H1 (cell line): ENCODE data around the gene MMP15. TPM values are rescaled to one million over a fixed set of nuclear protein-coding genes. Genes with fewer than 3 reads are reported as not detected.

Source experiments
- CTCF ChIA-PET: fragments of 300-600 bp; sonication (Branson Sonifier 250); formaldehyde crosslinking; loops from one replicate; lab custom pipeline; 2021; ENCODE audit not compliant: partially characterized antibody; lab: Charles Lee
- POLR2A ChIA-PET: fragments of 300-600 bp; sonication (Branson Sonifier 250); formaldehyde crosslinking; loops from one replicate; lab custom pipeline; 2021; ENCODE audit warnings: inconsistent platforms; ENCODE audit not compliant: partially characterized antibody; lab: Charles Lee
- DNase-seq, 2 experiments: peaks; one replicate each; pipeline versions ENCODE4 v3.0.0 to v3.0.0-alpha.2; 2010 to 2022; ENCODE audit warnings: low spot score in 2 of 2, low read depth in 1 of 2, mixed read lengths in 1 of 2
- FAIRE-seq: peaks from 2 replicates; lab custom pipeline; 2011; peaks lifted over from hg19 to GRCh38; lab: Jason Lieb, UNC
- H2AFZ ChIP-seq: 2 replicates; pipeline ENCODE4 v1.8.1; 2012; ENCODE audit warnings: low read length, inconsistent platforms
- H2AK5ac ChIP-seq: 2 replicates; pipeline ENCODE4 v1.6.1; 2013; ENCODE audit warnings: low read depth, low read length
- H2BK120ac ChIP-seq: replicated peaks from 2 replicates; pipeline ENCODE3; 2013; ENCODE audit warnings: low read depth, low read length, inconsistent platforms
- H2BK12ac ChIP-seq: 2 replicates; pipeline ENCODE4 v1.6.1; 2013; ENCODE audit warnings: low read depth, low read length
- H2BK15ac ChIP-seq: 2 replicates; pipeline ENCODE4 v1.6.1; 2013; ENCODE audit warnings: low read length
- H2BK20ac ChIP-seq: 2 replicates; pipeline ENCODE4 v1.6.1; 2013; ENCODE audit warnings: low read length
- H2BK5ac ChIP-seq: 2 replicates; pipeline ENCODE4 v1.6.1; 2013; ENCODE audit warnings: low read depth, low read length
- H3K14ac ChIP-seq: 2 replicates; pipeline ENCODE4 v1.6.1; 2013; ENCODE audit warnings: inconsistent platforms; ENCODE audit not compliant: insufficient read length
- H3K18ac ChIP-seq: 2 replicates; pipeline ENCODE4 v1.6.1; 2013; ENCODE audit warnings: low read length; ENCODE audit errors: extremely low read depth
- H3K23ac ChIP-seq: 2 replicates; pipeline ENCODE4 v1.6.1; 2013; ENCODE audit warnings: inconsistent platforms; ENCODE audit not compliant: insufficient read length
- H3K23me2 ChIP-seq: 2 replicates; pipeline ENCODE4 v1.6.1; 2013; ENCODE audit warnings: low read depth, low read length
- H3K27ac ChIP-seq: 2 replicates; pipeline ENCODE4 v1.6.1; 2011; ENCODE audit warnings: low read depth, low read length, inconsistent platforms
- H3K27me3 ChIP-seq, 4 experiments: replicated peaks in 1 of 4; 1 replicate in 1 of 4; 2 replicates in 3 of 4; pipeline versions ENCODE4 v1.6.1 to v1.8.1; 2011 to 2013; ENCODE audit warnings: low read length in 3 of 4, mild to moderate bottlenecking in 3 of 4, inconsistent platforms in 2 of 4, mixed read lengths in 2 of 4, moderate library complexity in 1 of 4; ENCODE audit not compliant: control insufficient read depth in 3 of 4, insufficient read depth in 3 of 4; ENCODE audit errors: extremely low read depth in 1 of 4
- H3K36me3 ChIP-seq, 4 experiments: 2 replicates each; pipeline versions ENCODE4 v1.6.1 to v1.8.1; 2011 to 2013; ENCODE audit warnings: mild to moderate bottlenecking in 4 of 4, low read length in 3 of 4, moderate library complexity in 2 of 4, control low read depth in 1 of 4, inconsistent platforms in 1 of 4; ENCODE audit not compliant: insufficient read depth in 4 of 4, control insufficient read depth in 2 of 4
- H3K4ac ChIP-seq: replicated peaks from 2 replicates; pipeline ENCODE3; 2013; ENCODE audit warnings: low read length, low read depth, mixed read lengths, inconsistent platforms; ENCODE audit not compliant: insufficient read length
- H3K4me1 ChIP-seq, 4 experiments: replicated peaks in 1 of 4; 1 replicate in 1 of 4; 2 replicates in 3 of 4; pipeline versions ENCODE4 v1.6.1 to v1.8.1; 2011 to 2013; ENCODE audit warnings: low read length in 3 of 4, inconsistent platforms in 2 of 4, mixed read lengths in 1 of 4; ENCODE audit not compliant: insufficient read depth in 4 of 4, control insufficient read depth in 3 of 4
- H3K4me2 ChIP-seq, 2 experiments: 2 replicates each; pipeline versions ENCODE4 v1.6.1 to v1.8.1; 2011 to 2013; ENCODE audit warnings: low read depth in 2 of 2, low read length in 2 of 2, control low read depth in 1 of 2, inconsistent platforms in 1 of 2, mild to moderate bottlenecking in 1 of 2; ENCODE audit not compliant: insufficient read depth in 1 of 2
- H3K4me3 ChIP-seq, 4 experiments: fragments of 200-600, 300-600 bp in 1 of 4; sonication (generic), shearing (Covaris generic), sonication (Bioruptor Twin) in 1 of 4; 2 replicates each; pipeline versions ENCODE4 v1.5.1 to v1.8.1; 2011 to 2016; ENCODE audit warnings: low read length in 4 of 4, low read depth in 3 of 4, control low read depth in 2 of 4, inconsistent platforms in 2 of 4, mild to moderate bottlenecking in 2 of 4, mixed read lengths in 1 of 4, moderate library complexity in 1 of 4; ENCODE audit not compliant: insufficient read depth in 2 of 4; ENCODE audit errors: extremely low read depth in 1 of 4
- H3K56ac ChIP-seq: replicated peaks from 2 replicates; pipeline ENCODE3; 2013; ENCODE audit warnings: low read depth, mild to moderate bottlenecking, mixed read lengths, low read length, inconsistent platforms; ENCODE audit not compliant: insufficient read length
- H3K79me1 ChIP-seq: 2 replicates; pipeline ENCODE4 v1.6.1; 2013; ENCODE audit warnings: low read depth, low read length, control low read depth
- H3K79me2 ChIP-seq, 2 experiments: 2 replicates each; pipeline versions ENCODE4 v1.6.1 to v1.8.1; 2012 to 2013; ENCODE audit warnings: low read length in 2 of 2, mild to moderate bottlenecking in 2 of 2, inconsistent platforms in 1 of 2; ENCODE audit not compliant: insufficient read depth in 2 of 2, control insufficient read depth in 1 of 2
- H3K9ac ChIP-seq, 4 experiments: replicated peaks in 1 of 4; 1 replicate in 1 of 4; 2 replicates in 3 of 4; pipeline versions ENCODE4 v1.6.1 to v1.8.1; 2011 to 2013; ENCODE audit warnings: low read depth in 3 of 4, low read length in 3 of 4, control low read depth in 2 of 4, mild to moderate bottlenecking in 2 of 4, moderate library complexity in 2 of 4, inconsistent platforms in 1 of 4; ENCODE audit errors: extremely low read depth in 1 of 4
- H3K9me3 ChIP-seq, 2 experiments: 2 replicates each; pipeline versions ENCODE4 v1.6.1 to v1.8.1; 2012 to 2013; ENCODE audit warnings: mild to moderate bottlenecking in 2 of 2, moderate library complexity in 2 of 2, control low read depth in 1 of 2, inconsistent platforms in 1 of 2, low read depth in 1 of 2, low read length in 1 of 2, mixed read lengths in 1 of 2; ENCODE audit not compliant: insufficient read depth in 2 of 2
- H4K20me1 ChIP-seq, 2 experiments: replicated peaks in 1 of 2; 2 replicates each; pipeline versions ENCODE3 to v1.8.1; 2011 to 2013; ENCODE audit warnings: inconsistent platforms in 2 of 2, low read length in 2 of 2, mild to moderate bottlenecking in 1 of 2; ENCODE audit not compliant: insufficient read depth in 2 of 2, control insufficient read depth in 1 of 2
- H4K5ac ChIP-seq: 2 replicates; pipeline ENCODE4 v1.6.1; 2013; ENCODE audit warnings: low read length, low read depth, mixed read lengths, inconsistent platforms; ENCODE audit not compliant: insufficient read length
- H4K8ac ChIP-seq: 2 replicates; pipeline ENCODE4 v1.8.0; 2013; ENCODE audit warnings: mild to moderate bottlenecking, moderate library complexity, low read length, inconsistent platforms; ENCODE audit not compliant: insufficient read depth; ENCODE audit errors: extremely low read depth
- H4K91ac ChIP-seq: replicated peaks from 2 replicates; pipeline ENCODE3; 2013; ENCODE audit warnings: low read length, mixed read lengths, inconsistent platforms; ENCODE audit not compliant: insufficient read length
- BRCA1 ChIP-seq: IDR thresholded peaks from 2 replicates; pipeline ENCODE4 v1.6.1; 2012; ENCODE audit warnings: low read depth, low read length, improper control_type of control experiment
- CREB1 ChIP-seq: IDR thresholded peaks from 2 replicates; pipeline ENCODE4 v1.6.1; 2012; ENCODE audit warnings: inconsistent platforms
- CTBP2 ChIP-seq: IDR thresholded peaks from 2 replicates; pipeline ENCODE4 v1.7.0; 2011; ENCODE audit warnings: borderline replicate concordance, mild to moderate bottlenecking, moderate library complexity, mixed read lengths, low read length; ENCODE audit not compliant: insufficient read depth, insufficient read length
- EP300 ChIP-seq, 2 experiments: IDR thresholded peaks; 1 replicate in 1 of 2; 2 replicates in 1 of 2; pipeline ENCODE4 v1.6.1; 2011 to 2012; ENCODE audit warnings: low read depth in 2 of 2, low read length in 2 of 2, mild to moderate bottlenecking in 2 of 2, borderline replicate concordance in 1 of 2, inconsistent platforms in 1 of 2, moderate library complexity in 1 of 2
- HDAC2 ChIP-seq, 2 experiments: fragments of 300-600 bp in 1 of 2; sonication (generic) in 1 of 2; IDR thresholded peaks; 2 replicates each; pipeline ENCODE4 v1.6.1; 2011 to 2012; ENCODE audit warnings: low read depth in 2 of 2, low read length in 2 of 2, mild to moderate bottlenecking in 2 of 2, moderate library complexity in 2 of 2, borderline replicate concordance in 1 of 2, inconsistent platforms in 1 of 2
- NRF1 ChIP-seq: IDR thresholded peaks from 2 replicates; pipeline ENCODE4 v1.6.1; 2011; ENCODE audit warnings: mild to moderate bottlenecking, low read depth, low read length, improper control_type of control experiment
- SAP30 ChIP-seq: fragments of 300-600 bp; sonication (generic); IDR thresholded peaks from 2 replicates; pipeline ENCODE4 v1.7.1; 2012; ENCODE audit warnings: low read length, moderate library complexity, mild to moderate bottlenecking, inconsistent platforms; ENCODE audit not compliant: insufficient read depth, insufficient replicate concordance
- SP1 ChIP-seq: IDR thresholded peaks from 2 replicates; pipeline ENCODE4 v1.6.1; 2011; ENCODE audit warnings: low read depth, low read length
- TBP ChIP-seq: IDR thresholded peaks from 2 replicates; pipeline ENCODE4 v1.6.1; 2011; ENCODE audit warnings: low read depth, low read length, improper control_type of control experiment
- ZNF274 ChIP-seq: IDR thresholded peaks from 2 replicates; pipeline ENCODE4 v1.7.0; 2012; ENCODE audit warnings: low read length, borderline replicate concordance; ENCODE audit errors: extremely low read depth
- WGBS, 2 experiments: shearing (Covaris generic) in 1 of 2; methylation state at CpG; one replicate each; pipeline versions ENCODE4 v1.1.6 to v1.1.7; 2013 to 2015; ENCODE audit warnings: low lambda C conversion rate in 2 of 2, mixed read lengths in 2 of 2, inconsistent platforms in 1 of 2, low coverage in 1 of 2, missing lambda C conversion rate in 1 of 2; ENCODE audit not compliant: insufficient replicate concordance in 2 of 2, insufficient coverage in 1 of 2, insufficient read length in 1 of 2; ENCODE audit errors: extremely low coverage in 1 of 2, missing lambda C conversion rate in 1 of 2; 5-methylcytosine and 5-hydroxymethylcytosine counted together
- polyA plus RNA-seq, 7 experiments: library from polyadenylated mRNA; depleted of rRNA in 3 of 7; stranded (reverse) in 5 of 7; unstranded in 2 of 7; fragments of >200 nt in 5 of 7; fragments of 200-250 nt in 2 of 7; gene quantifications; 1 replicate in 5 of 7; 2 replicates in 1 of 7; 4 replicates in 1 of 7; pipeline versions ENCODE4 v1.2.1 to v1.2.3, GENCODE V29; 2011 to 2013; ENCODE audit warnings: missing spikeins in 2 of 7, mixed read lengths in 2 of 7
- total RNA-seq: library from RNA; stranded (reverse); fragmentation: NEBNext Ultra II Directional; extraction: Animal tissue kit (Norgen Biotek cat#: 25700); gene quantifications from 2 replicates; pipeline ENCODE4 v1.2.1, GENCODE V29; 2021
- TF ChIP-seq, protein P1 (sequence below): IDR thresholded peaks from 2 replicates; pipeline ENCODE4 v1.6.1; 2012; ENCODE audit warnings: inconsistent platforms

The MMP15 gene
- total and polyA plus RNA-seq, 2 of the 8 experiments (the other 6 are each of a cell fraction or from before 2014, with no cell fraction given), result 38.5 to 42.2 TPM

DNA sequence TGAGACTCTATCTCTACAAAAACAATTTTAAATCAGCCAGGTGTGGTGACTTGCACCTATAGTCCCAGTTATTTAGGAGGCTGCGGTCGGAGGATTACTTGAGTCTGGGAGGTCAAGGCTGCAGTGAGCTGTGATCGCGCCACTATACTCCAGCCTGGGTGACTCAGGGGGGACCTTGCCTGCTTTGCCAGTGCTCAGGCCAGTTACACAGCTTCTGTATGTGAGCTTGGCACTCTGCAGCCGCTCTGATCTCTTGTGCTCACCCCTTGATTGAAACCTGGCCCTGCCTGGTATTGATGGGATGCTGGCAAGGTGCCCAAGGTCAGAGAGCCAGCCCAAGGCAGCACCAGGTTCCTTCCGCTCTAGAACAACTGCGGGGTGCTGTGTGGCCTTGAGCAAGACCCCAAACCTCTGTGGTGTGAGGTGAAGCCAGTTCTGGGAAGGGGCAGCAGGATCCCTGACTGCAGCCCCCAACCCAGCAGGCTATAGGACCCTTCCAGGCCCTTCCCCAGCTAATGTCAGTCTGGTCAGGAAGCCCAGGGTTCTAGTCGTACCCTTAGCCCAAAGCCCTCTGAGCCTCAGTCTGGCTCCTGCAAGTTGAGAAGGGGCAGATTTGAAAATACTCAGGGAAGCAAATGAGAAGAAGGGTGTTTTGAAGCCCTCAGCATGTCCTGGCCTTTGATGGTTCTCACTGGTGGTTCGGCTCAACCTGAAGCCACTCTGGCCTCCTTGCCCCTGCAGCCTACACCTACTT lies 18.9 kb downstream of the MMP15 start:
- Histone ChIP-seq H3K56ac (no peak overlapping the region), H3K9ac (no peak overlapping the region), H3K23me2 (no peaks in the 10 kb centered on the region), H3K23ac (no peak overlapping the region), H2BK12ac (no peak overlapping the region), H3K4me1 (peaks cover 0 to 15% (median 8%) of the 10 kb centered on the region in 4 experiments; a peak in 4 of 7 replicates), H3K79me1 (no peaks in the 10 kb centered on the region), H4K5ac (no peak overlapping the region), H2BK20ac (no peak overlapping the region), H2AK5ac (no peak overlapping the region), H4K8ac (no peak overlapping the region; the same call in none of the 2 replicates), H2AFZ (no peak overlapping the region), H3K27me3 (no peaks in the 10 kb centered on the region), H4K91ac (no peak overlapping the region), H2BK15ac (no peak overlapping the region), H3K4ac (no peak overlapping the region), H2BK5ac (no peak overlapping the region), H3K79me2 (no peaks in the 10 kb centered on the region), H2BK120ac (no peak overlapping the region), H3K14ac (no peak overlapping the region), H4K20me1 (peaks cover 0 to 3% of the 10 kb centered on the region in 2 experiments), H3K4me3 (no peak overlapping the region), H3K27ac (no peak overlapping the region), H3K9me3 (no peaks in the 10 kb centered on the region), H3K36me3 (peaks cover 2 to 34% (median 12%) of the 10 kb centered on the region in 4 experiments; a peak in 5 of 8 replicates), H3K18ac (no peak overlapping the region), H3K4me2 (no peak overlapping the region)
- no peak for DNase-seq
- no peak for FAIRE-seq
- ChIA-PET POLR2A (interaction anchor here (1.2 to 1.8 kb wide), 3 partner anchors 12 to 60 kb away, joined by 3 to 4 read pairs (median 3); no protein-coding TSS in a partner anchor), CTCF (interaction anchor here (0.6 to 1.9 kb wide), 6 partner anchors 9 to 261 kb away, joined by 3 to 8 read pairs (median 4); no protein-coding TSS in a partner anchor)
- WGBS, 2 experiments, result 96% methylated on average over 9 of the region's 9 CpGs; no CpG with 5 or more reads in 1 of the 2 experiments
- no peak for TF ChIP-seq SAP30
- no peak for TF ChIP-seq CREB1
- TF ChIP-seq ZNF274, result no peak
- TF ChIP-seq TBP, result no peak
- TF ChIP-seq CTBP2, result no peak
- TF ChIP-seq EP300 (IDR thresholded peaks at IDR 0.05; ENCODE audit: borderline replicate concordance in 1 of 2, low read depth in 2 of 2, low read length in 2 of 2), result no peak
- no peak for TF ChIP-seq HDAC2 (IDR thresholded peaks at IDR 0.05; ENCODE audit: borderline replicate concordance in 1 of 2, low read depth in 2 of 2, low read length in 2 of 2)
- TF ChIP-seq NRF1, result no peak
- TF ChIP-seq BRCA1, result no peak
- TF ChIP-seq, protein P1, sequence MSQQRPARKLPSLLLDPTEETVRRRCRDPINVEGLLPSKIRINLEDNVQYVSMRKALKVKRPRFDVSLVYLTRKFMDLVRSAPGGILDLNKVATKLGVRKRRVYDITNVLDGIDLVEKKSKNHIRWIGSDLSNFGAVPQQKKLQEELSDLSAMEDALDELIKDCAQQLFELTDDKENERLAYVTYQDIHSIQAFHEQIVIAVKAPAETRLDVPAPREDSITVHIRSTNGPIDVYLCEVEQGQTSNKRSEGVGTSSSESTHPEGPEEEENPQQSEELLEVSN, result no peak
- no peak for TF ChIP-seq SP1
